Fibroblast of skin of left biceps (primary cell): ENCODE data around the gene NXPH3.

ENCODE experiments used
- DNase-seq, 2 experiments: peaks; one replicate each; pipeline ENCODE4 v3.0.0-alpha.2; 2013; ENCODE audit warnings: low read depth in 2 of 2

Gene NXPH3

DNA sequence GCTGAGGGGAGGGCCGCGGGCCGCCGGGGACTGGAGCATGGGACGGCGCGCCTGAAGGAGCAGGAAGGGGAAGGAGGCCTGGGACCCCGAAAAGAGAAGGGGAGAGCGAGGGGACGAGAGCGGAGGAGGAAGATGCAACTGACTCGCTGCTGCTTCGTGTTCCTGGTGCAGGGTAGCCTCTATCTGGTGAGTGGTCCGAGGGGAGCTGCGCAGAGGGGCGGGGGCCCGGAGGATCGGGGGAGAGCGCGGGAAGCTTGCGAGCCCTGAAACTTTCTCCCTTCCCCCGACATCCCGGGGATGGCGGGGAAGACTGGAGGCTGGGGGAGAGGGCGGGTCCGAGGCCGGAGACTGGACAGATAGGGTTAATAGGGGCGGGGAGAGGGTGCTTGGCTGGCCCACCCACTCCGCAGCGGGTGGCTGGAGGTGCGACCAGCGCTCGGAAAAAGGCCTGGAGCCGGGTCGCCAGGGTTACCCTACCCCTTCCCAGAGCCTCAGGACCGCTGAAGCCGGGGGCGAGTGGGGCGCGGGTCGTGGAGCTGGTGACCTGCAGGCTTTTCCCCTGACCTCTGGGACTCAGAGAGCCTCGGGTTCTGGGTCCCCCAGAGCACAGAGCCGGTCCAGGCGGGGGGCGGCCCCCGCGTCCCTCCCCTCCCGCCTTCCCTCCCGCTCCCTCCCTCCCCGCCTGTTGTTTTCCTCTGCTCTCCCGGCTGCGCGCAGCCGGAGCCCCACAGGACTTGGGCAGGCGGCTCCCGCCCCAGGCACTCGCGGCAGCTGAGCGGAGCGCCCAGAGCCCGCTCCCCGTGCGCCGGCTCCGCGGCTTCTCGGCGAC, 631 bp downstream of the NXPH3 start:
- DNase-seq = no peak

DNA sequence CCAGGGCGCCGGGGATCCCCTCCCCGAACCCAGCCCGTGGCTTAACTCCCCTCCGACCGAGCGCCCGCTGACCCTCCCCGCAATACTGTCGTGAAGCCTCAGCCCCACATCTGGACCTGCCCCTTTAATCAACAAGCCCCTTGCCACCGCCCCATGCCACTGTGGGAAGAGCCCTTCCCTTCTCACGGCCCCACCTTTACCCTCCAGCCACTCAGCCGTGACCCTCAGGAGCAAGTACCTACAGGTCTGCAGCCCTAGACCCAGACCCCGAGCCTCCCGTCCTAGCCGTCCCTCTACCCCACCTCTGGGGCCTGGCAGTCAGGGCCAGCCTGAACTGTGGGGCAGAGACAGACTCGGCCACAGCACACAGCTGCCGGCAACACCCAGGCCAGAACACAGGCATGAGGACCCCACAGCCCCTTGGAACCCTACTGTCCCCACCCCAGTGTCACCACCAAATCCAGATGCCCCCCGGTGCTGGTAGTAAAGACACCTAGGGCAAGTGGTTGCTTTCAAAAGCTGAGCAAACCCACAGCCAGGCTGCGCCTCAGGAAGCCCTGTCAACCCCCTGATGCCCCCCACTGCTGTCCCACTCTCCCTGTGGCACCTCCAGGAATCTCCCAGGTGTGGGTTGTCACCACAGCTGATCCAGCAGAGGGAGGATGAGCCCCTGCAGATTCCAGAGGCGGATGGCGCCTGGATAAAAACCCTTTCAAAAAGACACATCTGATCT, 1.4 kb downstream of the NXPH3 start:
- no peak for DNase-seq

GRCh38 chr17:49577650-49577934, 1.9 kb downstream of the NXPH3 start:
- no peak for DNase-seq

GRCh38 chr17:49577963-49578362, 2.3 kb downstream of the NXPH3 start:
- DNase-seq = no peak

- no peak for DNase-seq
Observed at GRCh38 chr17:49578414-49578813, 2.7 kb downstream of the NXPH3 start.

DNA sequence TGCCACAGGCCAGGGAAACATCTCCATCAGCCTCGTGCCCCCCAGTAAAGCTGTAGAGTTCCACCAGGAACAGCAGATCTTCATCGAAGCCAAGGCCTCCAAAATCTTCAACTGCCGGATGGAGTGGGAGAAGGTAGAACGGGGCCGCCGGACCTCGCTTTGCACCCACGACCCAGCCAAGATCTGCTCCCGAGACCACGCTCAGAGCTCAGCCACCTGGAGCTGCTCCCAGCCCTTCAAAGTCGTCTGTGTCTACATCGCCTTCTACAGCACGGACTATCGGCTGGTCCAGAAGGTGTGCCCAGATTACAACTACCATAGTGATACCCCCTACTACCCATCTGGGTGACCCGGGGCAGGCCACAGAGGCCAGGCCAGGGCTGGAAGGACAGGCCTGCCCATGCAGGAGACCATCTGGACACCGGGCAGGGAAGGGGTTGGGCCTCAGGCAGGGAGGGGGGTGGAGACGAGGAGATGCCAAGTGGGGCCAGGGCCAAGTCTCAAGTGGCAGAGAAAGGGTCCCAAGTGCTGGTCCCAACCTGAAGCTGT, 3.4 kb downstream of the NXPH3 start:
- DNase-seq = no peak

- DNase-seq = no peak
Observed at GRCh38 chr17:49579522-49579921, 3.9 kb downstream of the NXPH3 start.

DNA sequence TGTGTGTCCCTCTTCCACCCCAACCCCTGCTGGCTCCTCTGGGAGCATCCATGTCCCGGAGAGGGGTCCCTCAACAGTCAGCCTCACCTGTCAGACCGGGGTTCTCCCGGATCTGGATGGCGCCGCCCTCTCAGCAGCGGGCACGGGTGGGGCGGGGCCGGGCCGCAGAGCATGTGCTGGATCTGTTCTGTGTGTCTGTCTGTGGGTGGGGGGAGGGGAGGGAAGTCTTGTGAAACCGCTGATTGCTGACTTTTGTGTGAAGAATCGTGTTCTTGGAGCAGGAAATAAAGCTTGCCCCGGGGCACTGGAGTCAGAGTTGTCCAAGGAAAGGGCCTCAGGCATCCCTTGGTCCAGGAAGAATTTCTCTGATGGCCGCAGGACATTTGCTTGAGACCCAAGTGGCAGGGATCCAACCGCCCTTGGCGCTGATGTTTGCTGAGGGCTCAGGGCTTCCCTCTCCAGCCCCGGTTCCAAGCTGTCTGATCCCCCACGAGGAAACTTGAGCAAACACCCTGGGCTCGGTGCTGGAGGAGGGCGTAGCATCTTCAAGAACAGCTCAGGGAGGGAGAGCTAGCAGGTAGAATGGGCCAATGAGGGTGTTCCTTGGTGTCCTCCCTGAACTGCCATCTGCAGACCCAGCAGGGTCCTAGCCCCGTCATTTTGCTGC, 4.5 kb downstream of the NXPH3 start:
- DNase-seq = no peak

- no peak for DNase-seq
Observed at GRCh38 chr17:49580981-49581647, 5.4 kb downstream of the NXPH3 start.

GRCh38 chr17:49581648-49581998, 6.0 kb downstream of the NXPH3 start:
- no peak for DNase-seq

GRCh38 chr17:49582055-49582722, 6.5 kb downstream of the NXPH3 start:
- no peak for DNase-seq

- DNase-seq = no peak
Observed at GRCh38 chr17:49582789-49583188, 7.1 kb downstream of the NXPH3 start.

DNA sequence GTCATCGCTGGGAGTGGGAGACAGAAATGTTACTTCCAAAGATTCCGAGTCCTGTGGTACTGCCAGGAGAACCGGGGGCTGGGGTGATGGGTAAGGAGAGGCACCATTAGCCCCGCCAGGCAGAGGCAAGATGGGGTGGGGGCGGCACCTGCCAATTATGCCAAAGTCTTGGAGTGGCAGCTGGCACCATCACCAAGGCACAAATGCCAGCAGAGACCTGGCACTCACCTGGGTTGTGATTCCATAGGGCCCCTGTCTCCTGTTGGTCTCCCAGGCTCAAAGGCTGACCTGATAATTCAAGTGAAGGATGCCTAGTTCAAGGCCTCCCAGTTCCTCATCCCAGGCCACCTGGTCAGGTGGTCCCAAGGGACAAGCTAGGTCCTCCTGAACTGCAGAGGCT, 7.6 kb downstream of the NXPH3 start:
- DNase-seq = no peak

DNA sequence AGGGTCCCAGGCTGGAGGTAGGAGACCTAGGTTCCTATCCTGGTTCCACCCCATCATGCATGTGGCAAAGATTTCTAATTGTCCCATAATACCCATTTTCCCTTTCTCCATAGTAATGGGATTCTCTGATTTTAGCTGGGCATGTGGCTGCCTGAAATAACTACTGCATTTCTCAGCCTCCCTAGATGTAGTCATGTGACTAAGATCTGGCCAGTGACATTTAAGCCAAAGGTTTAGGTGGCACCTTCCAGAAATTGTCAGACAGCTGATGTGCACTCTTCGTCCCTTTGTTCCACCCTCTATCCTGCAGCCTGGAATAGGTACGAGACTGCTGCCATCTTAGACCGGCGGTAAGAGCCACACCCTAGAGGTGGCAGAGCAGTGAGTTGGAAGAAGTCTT, 8.2 kb downstream of the NXPH3 start:
- no peak for DNase-seq

- DNase-seq = no peak
Observed at GRCh38 chr17:49585422-49586027, 9.9 kb downstream of the NXPH3 start.

GRCh38 chr17:49587366-49588073, 11.8 kb downstream of the NXPH3 start:
- no peak for DNase-seq

GRCh38 chr17:49588312-49588711, 12.6 kb downstream of the NXPH3 start:
- DNase-seq = no peak

GRCh38 chr17:49588726-49589576, 13.3 kb downstream of the NXPH3 start:
- DNase-seq = no peak

DNA sequence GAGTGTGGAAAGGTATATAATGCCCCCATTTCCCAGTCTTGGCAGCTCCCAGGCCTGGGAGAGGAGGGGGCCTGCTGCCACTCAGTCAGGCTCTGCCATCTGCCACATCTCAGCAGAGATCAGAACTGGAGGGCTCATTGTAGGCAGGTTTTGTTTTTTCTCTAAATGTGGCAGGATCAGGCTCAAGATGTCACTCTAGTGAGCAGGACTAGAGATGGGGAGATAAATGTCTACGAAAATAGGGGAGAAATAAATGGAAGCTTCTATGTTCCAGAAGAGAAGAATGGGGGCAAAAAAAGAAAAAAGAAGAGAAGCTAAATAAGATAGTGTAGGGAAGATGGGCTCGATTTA, 13.9 kb downstream of the NXPH3 start:
- DNase-seq = no peak

GRCh38 chr17:49590874-49591273, 15.2 kb downstream of the NXPH3 start:
- no peak for DNase-seq
